SH-SY5Y (cell line): ENCODE data around the gene RGS7.

Experiments used
- GATA2 ChIP-seq: IDR thresholded peaks from 2 replicates; pipeline ENCODE4 v1.6.1; 2011; ENCODE audit warnings: mild to moderate bottlenecking, low read depth, low read length
- GATA3 ChIP-seq: IDR thresholded peaks from 2 replicates; pipeline ENCODE4 v1.6.1; 2011; ENCODE audit warnings: low read depth, mild to moderate bottlenecking, low read length, moderate library complexity

GRCh38 chr1:241390526-241390925 is 33.5 kb upstream of the RGS7 start:
- no peak for TF ChIP-seq GATA2
- no peak for TF ChIP-seq GATA3
